CD4-positive, alpha-beta T cell (primary cell): ENCODE results near the gene ADGRD2. TPM values are rescaled to one million over a fixed set of nuclear protein-coding genes. Genes with fewer than 3 reads are reported as not detected.

Experiments used
- ATAC-seq: fragments of 200-7000 bp; cut with Tn5 transposase; one replicate; pipeline ENCODE4 v1.10.0; 2022; ENCODE audit warnings: mild to moderate bottlenecking; ENCODE audit not compliant: poor library complexity
- CTCF ChIA-PET: fragments of 350-600 bp; sonication (Branson Sonifier 250); formaldehyde crosslinking; loops from one replicate; lab custom pipeline; 2021; ENCODE audit warnings: antibody characterized with exemption, inconsistent platforms; lab: Charles Lee
- POLR2A ChIA-PET: fragments of 350-600 bp; sonication (Branson Sonifier 250); formaldehyde crosslinking; loops from one replicate; lab custom pipeline; 2021; ENCODE audit warnings: antibody characterized with exemption, inconsistent platforms; lab: Charles Lee
- DNase-seq, 14 experiments: peaks; one replicate each; pipeline ENCODE4 v3.0.0-alpha.2; 2013 to 2020; ENCODE audit warnings: mixed read lengths in 2 of 14
- H3K27ac ChIP-seq, 2 donors: one replicate each; pipeline versions ENCODE4 v1.5.1 to v1.7.0; 2013; ENCODE audit warnings: low read length in 2 of 2, low read depth in 1 of 2, mild to moderate bottlenecking in 1 of 2
- H3K27me3 ChIP-seq, 2 experiments: 1 replicate in 1 of 2; 2 replicates in 1 of 2; pipeline versions ENCODE4 v1.6.1 to v1.7.0; 2013; ENCODE audit warnings: low read length in 2 of 2, control low read depth in 1 of 2, mild to moderate bottlenecking in 1 of 2, moderate library complexity in 1 of 2; ENCODE audit not compliant: insufficient read depth in 2 of 2, control insufficient read depth in 1 of 2
- H3K36me3 ChIP-seq: one replicate; pipeline ENCODE4 v1.6.1; 2013; ENCODE audit warnings: low read length, control low read depth; ENCODE audit not compliant: insufficient read depth
- H3K4me1 ChIP-seq: one replicate; pipeline ENCODE4 v1.6.1; 2013; ENCODE audit warnings: low read length, control low read depth; ENCODE audit not compliant: insufficient read depth
- H3K4me3 ChIP-seq: one replicate; pipeline ENCODE4 v1.5.1; 2013; ENCODE audit warnings: mild to moderate bottlenecking, low read length, moderate library complexity
- H3K9me3 ChIP-seq, 2 experiments: 1 replicate in 1 of 2; 2 replicates in 1 of 2; pipeline versions ENCODE4 v1.6.1 to v1.7.0; 2013; ENCODE audit warnings: low read length in 2 of 2, mild to moderate bottlenecking in 2 of 2, control low read depth in 1 of 2, moderate library complexity in 1 of 2; ENCODE audit not compliant: control insufficient read depth in 1 of 2, insufficient read depth in 1 of 2
- H3K27ac Mint-ChIP-seq: one replicate; pipeline ENCODE4 v1.8.0; 2020; ENCODE audit warnings: mixed read lengths
- H3K27me3 Mint-ChIP-seq: one replicate; pipeline ENCODE4 v1.8.0; 2021; ENCODE audit warnings: mixed read lengths
- H3K36me3 Mint-ChIP-seq: one replicate; pipeline ENCODE4 v1.8.0; 2021; ENCODE audit warnings: low read depth, mixed read lengths
- H3K4me1 Mint-ChIP-seq: one replicate; pipeline ENCODE4 v1.8.0; 2021; ENCODE audit warnings: low read depth, mixed read lengths
- H3K4me3 Mint-ChIP-seq: one replicate; pipeline ENCODE4 v1.8.0; 2020; ENCODE audit warnings: mild to moderate bottlenecking, mixed read lengths
- H3K9me3 Mint-ChIP-seq: one replicate; pipeline ENCODE4 v1.8.0; 2020; ENCODE audit warnings: mixed read lengths
- CTCF ChIP-seq: fragments of 200-600 bp; IDR thresholded peaks from one replicate; pipeline ENCODE4 v1.8.0; 2022; ENCODE audit warnings: antibody characterized with exemption, mild to moderate bottlenecking
- intact Hi-C, 2 experiments: fragments of 100-400 bp; cut with DNase I in 1 of 2; cut with micrococcal nuclease in 1 of 2; formaldehyde crosslinking; loops; one replicate each; pipeline versions ENCODE4 v1.15.1 to v1.9.0; 2023 to 2025; cut with DNase I, micrococcal nuclease
- total RNA-seq, 174 experiments: library from RNA in 2 of 174; stranded (reverse) in 2 of 174; gene quantifications; one replicate each; pipeline ENCODE4 v1.2.3 and lab custom pipeline; 2021 to 2026

The ADGRD2 gene
- total RNA-seq, 2 experiments from 2014 or later = not detected

- H3K9me3 ChIP-seq = no peaks in the 10 kb centered on the region
- no peak overlapping the region for H3K4me3 ChIP-seq
- H3K27ac Mint-ChIP-seq = no peak overlapping the region
- H3K4me1 ChIP-seq = peaks cover 4% of the 10 kb centered on the region
- no peaks in the 10 kb centered on the region for H3K4me1 Mint-ChIP-seq
- ChIA-PET POLR2A (no interaction called here), CTCF (no interaction called here)
- H3K9me3 Mint-ChIP-seq = no peaks in the 10 kb centered on the region
- H3K27me3 Mint-ChIP-seq = peaks cover 46% of the 10 kb centered on the region
- no peak overlapping the region for H3K4me3 Mint-ChIP-seq
- TF ChIP-seq CTCF = no peak
- H3K36me3 ChIP-seq = no peaks in the 10 kb centered on the region
- no peak overlapping the region for H3K27ac ChIP-seq
- ATAC-seq = no peak
- peaks cover 27 to 38% of the 10 kb centered on the region in 2 experiments for H3K27me3 ChIP-seq
- intact Hi-C loops = no loop called here
- DNase-seq = peak in 1 of 14 experiments; percentile 4
- no peaks in the 10 kb centered on the region for H3K36me3 Mint-ChIP-seq
Observed at GRCh38 chr9:124452326-124452725, 2.1 kb downstream of the ADGRD2 start.

GRCh38 chr9:124452841-124453585 is 2.8 kb downstream of the ADGRD2 start:
- Mint-ChIP-seq H3K4me1 (no peaks in the 10 kb centered on the region), H3K4me3 (no peak overlapping the region), H3K9me3 (no peaks in the 10 kb centered on the region), H3K27me3 (peaks cover 45% of the 10 kb centered on the region), H3K36me3 (no peaks in the 10 kb centered on the region), H3K27ac (no peak overlapping the region)
- no peak for TF ChIP-seq CTCF
- Histone ChIP-seq H3K27ac (no peak overlapping the region), H3K4me3 (no peak overlapping the region), H3K27me3 (peaks cover 27 to 38% of the 10 kb centered on the region in 2 experiments), H3K4me1 (peaks cover 4% of the 10 kb centered on the region), H3K9me3 (no peaks in the 10 kb centered on the region), H3K36me3 (no peaks in the 10 kb centered on the region)
- CTCF ChIA-PET = no interaction called here
- POLR2A ChIA-PET = no interaction called here
- intact Hi-C loops = no loop called here
- ATAC-seq (no peak), DNase-seq (no peak)

GRCh38 chr9:124453586-124454191 is 3.4 kb downstream of the ADGRD2 start:
- Mint-ChIP-seq H3K27ac (no peak overlapping the region), H3K4me1 (no peaks in the 10 kb centered on the region), H3K27me3 (peaks cover 39% of the 10 kb centered on the region), H3K4me3 (no peak overlapping the region), H3K9me3 (no peaks in the 10 kb centered on the region), H3K36me3 (no peaks in the 10 kb centered on the region)
- Histone ChIP-seq H3K9me3 (no peaks in the 10 kb centered on the region), H3K4me1 (peaks cover 4% of the 10 kb centered on the region), H3K4me3 (no peak overlapping the region), H3K27ac (no peak overlapping the region), H3K36me3 (no peaks in the 10 kb centered on the region), H3K27me3 (peaks cover 25 to 38% of the 10 kb centered on the region in 2 experiments)
- CTCF ChIA-PET = no interaction called here
- TF ChIP-seq CTCF = no peak
- POLR2A ChIA-PET = no interaction called here
- no peak for DNase-seq
- ATAC-seq = no peak
- intact Hi-C loops = no loop called here
